Raji (cell line): ENCODE results near the gene BAZ1A.

ENCODE experiments used
- POLR2A ChIP-seq: IDR thresholded peaks from 2 replicates; pipeline ENCODE4 v1.6.1; 2011; ENCODE audit warnings: low read depth, low read length, control low read depth; ENCODE audit not compliant: insufficient read depth

Gene BAZ1A

GRCh38 chr14:34776611-34777010 is 98.5 kb downstream of the BAZ1A start:
- TF ChIP-seq POLR2A, result no peak

GRCh38 chr14:34775922-34776321 is 99.2 kb downstream of the BAZ1A start:
- TF ChIP-seq POLR2A, result no peak

GRCh38 chr14:34775342-34775741 is 99.8 kb downstream of the BAZ1A start:
- TF ChIP-seq POLR2A, result no peak

- TF ChIP-seq POLR2A, result no peak
These were observed 104.3 kb downstream of the BAZ1A start for GRCh38 chr14:34770901-34771300.

- no peak for TF ChIP-seq POLR2A
These were observed 108.6 kb downstream of the BAZ1A start for GRCh38 chr14:34766606-34767005.

GRCh38 chr14:34766060-34766459 is 109.1 kb downstream of the BAZ1A start:
- no peak for TF ChIP-seq POLR2A

GRCh38 chr14:34755215-34755614 is 119.9 kb downstream of the BAZ1A start:
- TF ChIP-seq POLR2A, result no peak

GRCh38 chr14:34754687-34755086 is 120.5 kb downstream of the BAZ1A start:
- TF ChIP-seq POLR2A, result no peak

GRCh38 chr14:34750670-34751069 is 124.5 kb downstream of the BAZ1A start:
- TF ChIP-seq POLR2A, result no peak

GRCh38 chr14:34750233-34750632 is 124.9 kb downstream of the BAZ1A start:
- TF ChIP-seq POLR2A, result no peak

GRCh38 chr14:34749408-34749807 is 125.8 kb downstream of the BAZ1A start:
- TF ChIP-seq POLR2A, result no peak

GRCh38 chr14:34742270-34743115 is 132.7 kb downstream of the BAZ1A start:
- TF ChIP-seq POLR2A, result no peak

- TF ChIP-seq POLR2A, result no peak
These were observed 133.3 kb downstream of the BAZ1A start for GRCh38 chr14:34741840-34742239.

- TF ChIP-seq POLR2A, result no peak
These were observed 141.9 kb downstream of the BAZ1A start for GRCh38 chr14:34733245-34733644.

GRCh38 chr14:34732802-34733201 is 142.4 kb downstream of the BAZ1A start:
- no peak for TF ChIP-seq POLR2A

- TF ChIP-seq POLR2A, result no peak
These were observed 151.3 kb downstream of the BAZ1A start for GRCh38 chr14:34723867-34724266.

GRCh38 chr14:34722723-34723545 is 152.2 kb downstream of the BAZ1A start:
- TF ChIP-seq POLR2A, result no peak

GRCh38 chr14:34721129-34721528 is 154.0 kb downstream of the BAZ1A start:
- no peak for TF ChIP-seq POLR2A
